ENCODE measurements around the gene PTGES2.
"Not testable (repeated sequence)": the region's sequence is repeated elsewhere in the genome, so short reads cannot be mapped to it uniquely, and the experiment has no call there.

PTGES2 gene

GRCh38 chr9:128136816-128137793, 9.6 kb upstream of the PTGES2 start:
- DNase-seq: no peak

GRCh38 chr9:128135561-128135960, 8.0 kb upstream of the PTGES2 start:
- DNase-seq: not testable (repeated sequence)

GRCh38 chr9:128132139-128132538, 4.6 kb upstream of the PTGES2 start:
- not testable (repeated sequence) for DNase-seq

GRCh38 chr9:128131346-128131745, 3.8 kb upstream of the PTGES2 start:
- not testable (repeated sequence) for DNase-seq

DNA sequence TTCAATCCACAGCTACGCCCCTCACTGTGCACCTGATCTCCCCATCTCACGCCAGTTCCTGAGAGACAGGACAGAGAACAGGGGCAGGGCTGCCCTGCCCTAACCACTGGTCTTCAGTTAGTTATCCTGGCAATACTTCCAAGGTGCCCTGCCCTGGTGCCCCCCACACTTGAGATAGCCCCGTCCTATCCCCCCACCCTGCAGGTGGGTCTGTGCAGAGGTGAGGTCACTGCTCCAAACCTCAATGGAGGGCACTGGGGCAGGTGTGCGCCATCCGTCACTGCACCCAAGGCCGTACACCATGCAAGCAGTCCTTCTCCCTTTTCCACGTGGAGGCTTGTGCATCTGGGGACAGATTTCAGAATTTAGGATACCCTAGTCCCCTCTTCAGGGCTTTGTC, 3.1 kb upstream of the PTGES2 start:
- DNase-seq: not testable (repeated sequence)

- DNase-seq: not testable (repeated sequence)
These were observed 2.6 kb upstream of the PTGES2 start for GRCh38 chr9:128129976-128130590.

GRCh38 chr9:128128836-128129590, 1.5 kb upstream of the PTGES2 start:
- no peak for DNase-seq

DNA sequence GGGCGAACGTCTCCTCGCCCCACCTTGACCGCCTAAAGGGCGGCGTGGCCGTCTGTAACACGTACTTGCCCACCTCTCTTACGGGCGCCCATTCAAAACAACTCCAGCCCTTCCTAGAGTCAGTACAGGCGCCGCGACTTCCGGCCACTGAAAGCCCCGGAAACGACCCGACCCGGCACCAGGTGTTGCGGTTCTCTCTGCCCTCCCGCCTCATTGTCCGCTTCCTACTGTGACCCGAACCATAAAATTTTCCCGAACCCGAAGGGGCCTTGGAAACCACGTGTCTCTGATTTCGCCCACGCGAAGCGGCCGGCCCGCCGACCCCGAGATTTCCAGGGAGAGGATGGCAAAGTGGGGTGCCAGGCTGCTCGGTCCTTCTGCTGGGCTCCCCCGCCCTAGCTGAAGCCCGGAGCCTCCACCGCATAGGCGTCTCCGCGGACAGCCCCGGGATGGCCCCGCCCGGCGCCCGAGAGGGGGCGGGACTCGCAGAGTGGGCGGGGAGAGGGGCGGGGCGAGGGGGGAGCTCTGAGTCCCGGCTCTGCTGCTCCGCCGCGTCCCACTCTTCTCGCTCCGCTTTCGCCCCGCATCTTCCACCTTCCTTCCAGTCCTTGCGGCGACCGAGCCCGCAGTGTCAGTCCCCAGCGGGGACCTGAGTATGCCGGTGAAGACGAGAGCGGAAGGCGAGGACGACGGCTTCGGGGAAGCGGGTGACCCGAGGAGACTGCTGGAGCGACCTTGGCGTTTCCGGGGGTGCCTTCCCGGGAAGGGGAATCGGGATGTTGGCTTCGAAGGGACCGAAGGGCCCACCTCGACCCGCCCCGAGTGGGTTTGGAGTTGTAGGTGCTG, 684 bp upstream of the PTGES2 start:
- DNase-seq: peak; percentile 86

DNA sequence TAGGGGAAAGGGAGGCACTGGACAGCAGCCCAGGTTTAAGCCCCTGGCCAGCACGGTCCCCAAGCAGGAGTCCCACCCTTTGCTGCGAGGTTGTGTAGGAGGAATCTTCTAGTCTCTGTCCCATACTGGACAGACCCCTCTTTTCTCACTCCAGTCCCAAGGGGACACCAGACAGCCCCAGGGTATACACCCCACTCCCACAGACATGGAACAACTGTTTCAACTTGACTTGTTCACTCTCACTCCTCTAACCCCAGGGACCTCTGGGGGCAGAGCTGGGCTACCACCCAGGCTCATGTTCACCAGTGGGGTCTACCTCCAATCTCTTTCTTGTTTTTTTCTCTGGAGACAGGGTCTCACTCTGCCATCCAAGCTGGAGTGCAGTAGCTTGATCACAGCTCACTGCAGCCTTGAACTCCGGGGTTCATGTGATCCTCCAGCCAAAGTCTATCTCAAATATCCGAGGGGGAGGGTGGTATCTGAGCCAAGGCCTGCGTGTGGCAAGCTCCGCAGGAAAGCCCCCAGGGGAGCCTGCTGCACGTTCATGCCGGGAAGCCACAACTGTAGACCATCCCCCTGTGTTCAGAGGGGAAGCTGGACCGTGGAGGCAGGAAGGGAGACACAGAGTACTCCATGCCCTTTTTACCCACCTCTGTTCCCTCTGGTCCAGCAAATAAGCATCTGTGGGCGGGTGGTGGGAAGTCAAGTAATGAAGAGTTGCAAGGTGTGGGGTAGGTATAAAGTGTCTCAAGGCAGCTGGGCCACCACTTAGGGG, 1.8 kb downstream of the PTGES2 start:
- DNase-seq: no peak

- DNase-seq: no peak
These were observed 2.5 kb downstream of the PTGES2 start for GRCh38 chr9:128124873-128125579.

DNA sequence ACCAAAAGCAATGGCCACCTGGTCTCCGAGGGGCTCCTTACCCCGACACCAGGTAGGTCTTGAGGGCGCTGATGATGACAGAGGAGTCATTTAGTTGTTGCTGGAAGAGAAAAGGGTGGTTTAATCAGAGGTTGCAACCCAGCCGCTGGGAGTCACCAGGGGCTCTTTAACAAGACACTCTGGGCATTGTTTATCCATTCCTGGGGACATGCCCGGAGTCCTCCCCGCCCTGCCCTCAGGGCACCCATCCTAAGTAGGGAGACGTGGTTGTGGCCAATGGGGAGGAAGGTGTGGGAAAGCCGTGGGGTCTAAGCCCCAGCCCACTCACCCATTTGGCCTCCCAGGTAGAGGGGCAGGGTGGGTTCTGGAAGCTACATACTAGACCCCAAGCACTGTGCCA, 3.1 kb downstream of the PTGES2 start:
- no peak for DNase-seq

- no peak for DNase-seq
These were observed 4.0 kb downstream of the PTGES2 start for GRCh38 chr9:128123451-128124080.

- no peak for DNase-seq
These were observed 4.7 kb downstream of the PTGES2 start for GRCh38 chr9:128122809-128123175.

- DNase-seq: no peak
These were observed 5.4 kb downstream of the PTGES2 start for GRCh38 chr9:128121924-128122808.

DNA sequence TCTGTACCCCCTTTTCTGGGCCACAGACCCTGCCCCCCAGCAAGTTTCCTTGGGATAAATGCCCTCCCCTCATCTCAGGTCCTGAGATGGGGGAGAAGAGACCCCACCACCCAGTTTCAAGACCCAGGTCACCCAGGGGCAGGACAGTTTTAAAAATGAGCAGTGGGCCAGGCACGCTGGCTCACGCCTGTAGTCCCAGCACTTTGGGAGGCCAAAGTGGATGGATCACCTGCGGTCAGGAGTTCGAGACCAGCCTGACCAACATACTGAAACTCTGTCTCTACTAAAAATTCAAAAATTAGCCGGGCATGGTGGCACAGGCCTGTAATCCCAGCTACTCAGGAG, 6.1 kb downstream of the PTGES2 start:
- no peak for DNase-seq

DNA sequence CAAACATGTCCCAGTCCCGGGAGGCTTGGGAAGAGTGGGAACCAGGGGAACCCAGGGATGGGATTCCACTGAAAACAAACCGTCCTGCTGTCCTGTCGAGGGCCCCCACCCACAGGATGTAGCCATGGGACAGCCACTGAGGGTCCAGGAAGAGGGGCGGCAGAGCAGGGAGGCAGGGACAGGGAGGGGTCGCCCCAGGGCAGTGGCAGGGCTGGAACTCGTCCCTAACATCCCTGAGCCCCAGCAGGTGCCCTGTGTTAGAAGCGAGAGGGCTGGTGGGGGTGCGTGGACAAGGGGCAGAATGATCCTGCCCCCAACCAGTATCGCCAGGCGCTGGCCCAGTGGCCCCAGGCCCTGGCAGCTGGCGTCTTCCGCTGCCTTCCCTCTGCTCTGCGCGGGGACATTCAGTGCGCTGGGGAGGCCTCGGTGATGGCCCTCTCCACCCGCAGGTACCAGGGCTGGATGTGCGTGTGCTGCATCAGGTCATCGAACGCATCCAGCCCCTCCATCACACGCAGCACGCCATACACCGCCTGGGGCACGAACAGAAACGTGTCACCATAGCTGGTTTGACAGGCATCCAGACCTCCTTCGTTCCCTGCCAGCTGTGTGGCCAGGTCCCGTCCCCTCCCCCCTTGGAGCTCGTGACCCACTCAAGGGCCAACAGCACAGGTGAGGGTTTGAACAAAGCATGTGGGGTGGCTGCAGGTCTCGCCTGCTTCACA, 6.6 kb downstream of the PTGES2 start:
- DNase-seq: no peak

GRCh38 chr9:128120061-128120740, 7.3 kb downstream of the PTGES2 start:
- no peak for DNase-seq

- no peak for DNase-seq
These were observed 8.4 kb downstream of the PTGES2 start for GRCh38 chr9:128118971-128119665.
